Dermis blood vessel endothelial cell (primary cell): Measurements from ENCODE around the gene CACNA2D3. TPM values are rescaled to one million over a fixed set of nuclear protein-coding genes. Genes with fewer than 3 reads are reported as not detected.
A peak's percentile ranks its signal among the peaks of the same experiment; 100 is the strongest.

Source experiments
- DNase-seq: peaks from one replicate; pipeline ENCODE4 v3.0.0; 2010
- total RNA-seq: library from RNA; depleted of rRNA; stranded (reverse); fragments of >200 nt; gene quantifications from 2 replicates; pipeline ENCODE4 v1.2.3, GENCODE V29; 2014

CACNA2D3 gene
- total RNA-seq, 1 donor from 2014 or later, result under 0.01 TPM

- no peak for DNase-seq
Measured at GRCh38 chr3:54826251-54826691, 703.9 kb downstream of the CACNA2D3 start.

GRCh38 chr3:54827056-54827687 lies 704.8 kb downstream of the CACNA2D3 start:
- DNase-seq, result no peak

- DNase-seq, result no peak
Measured at GRCh38 chr3:54827776-54828175, 705.4 kb downstream of the CACNA2D3 start.

GRCh38 chr3:54830658-54831057 lies 708.3 kb downstream of the CACNA2D3 start:
- DNase-seq, result peak; percentile 9

GRCh38 chr3:54831112-54831511 lies 708.8 kb downstream of the CACNA2D3 start:
- DNase-seq, result no peak

GRCh38 chr3:54832876-54833275 lies 710.5 kb downstream of the CACNA2D3 start:
- DNase-seq, result no peak

- DNase-seq, result no peak
Measured at GRCh38 chr3:54835701-54836100, 713.3 kb downstream of the CACNA2D3 start.

- DNase-seq, result no peak
Measured at GRCh38 chr3:54836871-54837270, 714.5 kb downstream of the CACNA2D3 start.

GRCh38 chr3:54837964-54838363 lies 715.6 kb downstream of the CACNA2D3 start:
- DNase-seq, result no peak

- DNase-seq, result no peak
Measured at GRCh38 chr3:54841471-54841870, 719.1 kb downstream of the CACNA2D3 start.

GRCh38 chr3:54843352-54843751 lies 721.0 kb downstream of the CACNA2D3 start:
- no peak for DNase-seq

GRCh38 chr3:54844211-54844610 lies 721.9 kb downstream of the CACNA2D3 start:
- no peak for DNase-seq

- DNase-seq, result no peak
Measured at GRCh38 chr3:54845011-54845410, 722.7 kb downstream of the CACNA2D3 start.

GRCh38 chr3:54845551-54845950 lies 723.2 kb downstream of the CACNA2D3 start:
- no peak for DNase-seq

GRCh38 chr3:54846119-54846518 lies 723.8 kb downstream of the CACNA2D3 start:
- no peak for DNase-seq

- DNase-seq, result no peak
Measured at GRCh38 chr3:54847361-54847760, 725.0 kb downstream of the CACNA2D3 start.

GRCh38 chr3:54849360-54849759 lies 727.0 kb downstream of the CACNA2D3 start:
- DNase-seq, result no peak

GRCh38 chr3:54850484-54851018 lies 728.2 kb downstream of the CACNA2D3 start:
- DNase-seq, result no peak

GRCh38 chr3:54853573-54854404 lies 731.4 kb downstream of the CACNA2D3 start:
- DNase-seq, result peak; percentile 59

GRCh38 chr3:54856271-54856670 lies 733.9 kb downstream of the CACNA2D3 start:
- DNase-seq, result no peak

GRCh38 chr3:54857343-54857742 lies 735.0 kb downstream of the CACNA2D3 start:
- no peak for DNase-seq

GRCh38 chr3:54858093-54858785 lies 735.9 kb downstream of the CACNA2D3 start:
- no peak for DNase-seq

GRCh38 chr3:54859184-54859583 lies 736.8 kb downstream of the CACNA2D3 start:
- no peak for DNase-seq
